IPS DF 19.7 (cell line): Measurements from ENCODE around the gene WDR18.

Experiments used
- DNase-seq: peaks from one replicate; pipeline ENCODE4 v3.0.0-alpha.2; 2013; ENCODE audit warnings: low read depth, low spot score

The WDR18 gene

GRCh38 chr19:1041835-1042685 is 57.9 kb downstream of the WDR18 start:
- DNase-seq: no peak

- DNase-seq: no peak
Observed at GRCh38 chr19:1042689-1043511, 58.8 kb downstream of the WDR18 start.
